RPMI8226 (cell line): ENCODE data around the gene PWP1.
"Not testable (repeated sequence)": the region's sequence is repeated elsewhere in the genome, so short reads cannot be mapped to it uniquely, and the experiment has no call there.

Source experiments
- DNase-seq: peaks from one replicate; pipeline ENCODE4 v3.0.0-alpha.2; 2015

The PWP1 gene

GRCh38 chr12:107668320-107669098, 17.1 kb upstream of the PWP1 start:
- no peak for DNase-seq

- DNase-seq: no peak
Observed at GRCh38 chr12:107669946-107670345, 15.7 kb upstream of the PWP1 start.

- DNase-seq: peak; percentile 47
Observed at GRCh38 chr12:107670999-107671643, 14.5 kb upstream of the PWP1 start.

GRCh38 chr12:107677671-107678070, 7.9 kb upstream of the PWP1 start:
- DNase-seq: no peak

GRCh38 chr12:107679336-107679735, 6.3 kb upstream of the PWP1 start:
- peak; percentile 54 for DNase-seq

- DNase-seq: no peak
Observed at GRCh38 chr12:107681455-107681835, 4.2 kb upstream of the PWP1 start.

- no peak for DNase-seq
Observed at GRCh38 chr12:107681836-107682820, 3.5 kb upstream of the PWP1 start.

- no peak for DNase-seq
Observed at GRCh38 chr12:107684029-107684795, 1.4 kb upstream of the PWP1 start.

- peak; percentile 39 for DNase-seq
Observed at GRCh38 chr12:107684990-107685359, 624 bp upstream of the PWP1 start.

GRCh38 chr12:107695772-107696171, 10.2 kb downstream of the PWP1 start:
- DNase-seq: peak; percentile 20

- no peak for DNase-seq
Observed at GRCh38 chr12:107702106-107702505, 16.5 kb downstream of the PWP1 start.

- DNase-seq: no peak
Observed at GRCh38 chr12:107704041-107704440, 18.4 kb downstream of the PWP1 start.

- not testable (repeated sequence) for DNase-seq
Observed at GRCh38 chr12:107705522-107705921, 19.9 kb downstream of the PWP1 start.

GRCh38 chr12:107715780-107716179, 30.2 kb downstream of the PWP1 start:
- DNase-seq: no peak

- no peak for DNase-seq
Observed at GRCh38 chr12:107718606-107719005, 33.0 kb downstream of the PWP1 start.

GRCh38 chr12:107727327-107727726, 41.7 kb downstream of the PWP1 start:
- DNase-seq: not testable (repeated sequence)

GRCh38 chr12:107727742-107728141, 42.1 kb downstream of the PWP1 start:
- not testable (repeated sequence) for DNase-seq

GRCh38 chr12:107730618-107731341, 45.2 kb downstream of the PWP1 start:
- DNase-seq: no peak

GRCh38 chr12:107731366-107731765, 45.8 kb downstream of the PWP1 start:
- no peak for DNase-seq

- DNase-seq: no peak
Observed at GRCh38 chr12:107732365-107732764, 46.8 kb downstream of the PWP1 start.

- no peak for DNase-seq
Observed at GRCh38 chr12:107734139-107734538, 48.5 kb downstream of the PWP1 start.

GRCh38 chr12:107735763-107736162, 50.2 kb downstream of the PWP1 start:
- no peak for DNase-seq
